Fibroblast of the aortic adventitia (primary cell): ENCODE measurements around the gene PACRG. TPM values are rescaled to one million over a fixed set of nuclear protein-coding genes. Genes with fewer than 3 reads are reported as not detected.

Experiments used
- DNase-seq: peaks from one replicate; pipeline ENCODE4 v3.0.0-alpha.2; 2010; ENCODE audit warnings: low read depth
- H3K4me3 ChIP-seq: 2 replicates; pipeline ENCODE4 v1.5.1; 2011; ENCODE audit warnings: low read depth, mild to moderate bottlenecking, control low read depth, low read length, moderate library complexity
- CTCF ChIP-seq: IDR thresholded peaks from 2 replicates; pipeline ENCODE4 v1.5.1; 2011; ENCODE audit warnings: mild to moderate bottlenecking, low read length, control low read depth, inconsistent platforms; ENCODE audit not compliant: insufficient read depth
- small RNA-seq: library from RNA; depleted of rRNA; stranded (forward); fragments of <200 nt; gene quantifications from one replicate; pipeline ENCODE3, GENCODE V24; 2012
- total RNA-seq: library from RNA; depleted of rRNA; stranded (reverse); fragments of >200 nt; gene quantifications from 2 replicates; pipeline ENCODE4 v1.2.3, GENCODE V29; 2012; ENCODE audit warnings: low replicate concordance

PACRG gene
- total RNA-seq, 1 donor = 0.63 TPM

GRCh38 chr6:163356743-163357142 lies 629.0 kb downstream of the PACRG start:
- TF ChIP-seq CTCF = no peak
- no peak for DNase-seq
- H3K4me3 ChIP-seq = no peak overlapping the region

GRCh38 chr6:163364641-163365040 lies 636.9 kb downstream of the PACRG start:
- TF ChIP-seq CTCF = no peak
- no peak for DNase-seq
- H3K4me3 ChIP-seq = no peak overlapping the region

Small RNAs within 50 kb of the gene (small RNA-seq; reads per million reads assigned to genes)
- gene AL031121.1 = not detected
- not detected for gene AL590286.1

Other genes starting within 250 kb of the PACRG start
- 2.0 and 4.0 TPM in 2 replicates for gene PRKN, start 208 bp upstream of the PACRG start, total RNA-seq